HepG2 (cell line): ENCODE results near the gene ITGB2. TPM values are rescaled to one million over a fixed set of nuclear protein-coding genes. Genes with fewer than 3 reads are reported as not detected.
A peak's percentile ranks its signal among the peaks of the same experiment; 100 is the strongest.

Source experiments
- AKNA ChIP-seq: sonication (generic); formaldehyde crosslinking; IDR thresholded peaks from 2 replicates; pipeline ENCODE4 v1.4.0; 2020; ENCODE audit warnings: missing genetic modification reagents, borderline replicate concordance
- FOXK2 ChIP-seq: fragments of 450-650 bp; IDR thresholded peaks from 2 replicates; pipeline ENCODE4 v1.6.1; 2016
- HHEX ChIP-seq: IDR thresholded peaks from 2 replicates; pipeline ENCODE4 v1.6.1; 2016; ENCODE audit warnings: control low read depth
- HMG20A ChIP-seq: IDR thresholded peaks from 2 replicates; pipeline ENCODE4 v1.6.1; 2016; ENCODE audit warnings: borderline replicate concordance
- HOXD1 ChIP-seq: sonication (generic); formaldehyde crosslinking; IDR thresholded peaks from 2 replicates; pipeline ENCODE4 v1.5.0; 2020; ENCODE audit warnings: missing genetic modification reagents
- IKZF4 ChIP-seq: sonication (generic); formaldehyde crosslinking; IDR thresholded peaks from 2 replicates; pipeline ENCODE4 v1.5.1; 2020; ENCODE audit warnings: borderline replicate concordance, mild to moderate bottlenecking, low read depth, missing genetic modification reagents; ENCODE audit errors: not compliant biosample characterization
- KDM6A ChIP-seq: IDR thresholded peaks from 2 replicates; pipeline ENCODE4 v1.6.1; 2016; ENCODE audit warnings: low read depth
- NFYB ChIP-seq: sonication (generic); formaldehyde crosslinking; IDR thresholded peaks from 2 replicates; pipeline ENCODE4 v1.4.0; 2020; ENCODE audit warnings: missing genetic modification reagents
- RFX5 ChIP-seq: IDR thresholded peaks from 2 replicates; pipeline ENCODE4 v1.6.1; 2011; ENCODE audit warnings: low read depth, low read length, improper control_type of control experiment
- SMYD3 ChIP-seq: sonication (generic); formaldehyde crosslinking; IDR thresholded peaks from 2 replicates; pipeline ENCODE4 v1.8.1; 2023; ENCODE audit warnings: mild to moderate bottlenecking, missing genetic modification reagents
- SP140L ChIP-seq: sonication (generic); formaldehyde crosslinking; IDR thresholded peaks from 2 replicates; pipeline ENCODE4 v1.4.0; 2020; ENCODE audit warnings: missing genetic modification reagents, borderline replicate concordance
- SRY ChIP-seq: sonication (generic); formaldehyde crosslinking; IDR thresholded peaks from 2 replicates; pipeline ENCODE4 v1.8.0; 2022; ENCODE audit warnings: mild to moderate bottlenecking, missing genetic modification reagents
- SSRP1 ChIP-seq: IDR thresholded peaks from 2 replicates; pipeline ENCODE4 v1.6.1; 2016; ENCODE audit warnings: control low read depth
- ZNF160 ChIP-seq: sonication (generic); formaldehyde crosslinking; IDR thresholded peaks from 2 replicates; pipeline ENCODE4 v1.8.0; 2022; ENCODE audit warnings: mild to moderate bottlenecking, inconsistent platforms, missing genetic modification reagents
- ZNF34 ChIP-seq: sonication (generic); formaldehyde crosslinking; IDR thresholded peaks from 2 replicates; pipeline ENCODE4 v1.4.0; 2020; ENCODE audit warnings: mild to moderate bottlenecking, missing genetic modification reagents, borderline replicate concordance
- ZNF567 ChIP-seq: sonication (generic); formaldehyde crosslinking; IDR thresholded peaks from 2 replicates; pipeline ENCODE4 v1.8.1; 2023; ENCODE audit warnings: mild to moderate bottlenecking, missing genetic modification reagents, borderline replicate concordance
- ZNF776 ChIP-seq: sonication (generic); formaldehyde crosslinking; IDR thresholded peaks from 2 replicates; pipeline ENCODE4 v1.4.0; 2020; ENCODE audit warnings: mild to moderate bottlenecking, missing genetic modification reagents
- polyA plus RNA-seq, 8 experiments: library from polyadenylated mRNA; depleted of rRNA in 3 of 8; stranded (reverse) in 7 of 8; unstranded in 1 of 8; fragments of >200 nt; fragmentation: Illumina TruSeq in 4 of 8; extraction: Trizol in 4 of 8; gene quantifications; 2 replicates each; pipeline versions ENCODE4 v1.2.1 to v1.2.3, GENCODE V29; 2011 to 2016; ENCODE audit warnings: low read depth in 4 of 8, missing spikeins in 1 of 8, mixed read lengths in 1 of 8; ENCODE audit not compliant: insufficient read depth in 1 of 8
- total RNA-seq, 5 experiments: library from RNA; depleted of rRNA; stranded (reverse); fragments of >200 nt; fragmentation: Illumina TruSeq; extraction: Trizol; gene quantifications; 2 replicates each; pipeline ENCODE4 v1.2.3, GENCODE V29; 2016; ENCODE audit warnings: low read depth in 1 of 5
- TF ChIP-seq, protein P1 (sequence below): sonication (generic); formaldehyde crosslinking; IDR thresholded peaks from 2 replicates; pipeline ENCODE4 v1.4.0; 2020; ENCODE audit warnings: missing genetic modification reagents

ITGB2 gene
- total and polyA plus RNA-seq, 2 of the 13 experiments (the other 11 are each of a cell fraction or from before 2014, with no cell fraction given), result 4.2 to 18.0 TPM

DNA sequence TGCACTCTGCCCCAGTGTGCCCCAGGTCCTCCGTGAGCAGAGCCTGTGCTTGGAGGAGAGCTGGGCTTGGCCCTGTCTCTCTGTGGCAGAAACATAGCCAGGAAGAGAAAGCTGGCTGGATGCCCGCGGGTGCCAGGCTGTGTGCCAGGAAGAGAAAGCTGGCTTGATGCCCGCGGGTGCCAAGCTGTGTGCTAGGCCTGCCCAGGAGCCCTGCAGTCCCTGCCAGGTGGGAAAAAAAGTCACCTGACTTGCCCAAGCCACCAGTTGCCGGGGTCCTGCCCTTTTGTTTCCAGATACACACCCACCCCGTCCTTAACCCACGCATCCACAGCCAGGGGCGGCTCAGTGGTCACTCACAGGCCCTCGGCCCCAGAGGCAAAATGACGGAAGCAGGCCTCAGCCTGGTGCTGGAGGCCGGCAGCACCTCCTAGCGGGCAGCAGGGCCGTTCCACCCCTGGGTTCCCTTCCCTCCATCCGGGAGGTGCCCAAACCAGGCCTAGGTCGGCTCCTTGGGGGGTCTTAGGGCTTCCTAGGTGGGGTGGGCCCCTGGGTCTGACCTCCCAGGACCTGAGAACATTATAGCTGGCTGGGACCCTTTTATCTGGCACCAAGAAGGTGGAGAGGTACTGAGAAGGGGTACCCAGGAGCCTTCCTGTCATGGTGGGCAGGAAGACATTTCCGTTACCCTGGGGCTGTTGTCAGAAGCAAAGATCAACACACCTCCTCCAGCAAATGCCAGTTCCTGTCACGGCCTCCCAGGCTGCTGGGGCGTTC lies 9.1 kb downstream of the ITGB2 start (continued):
- no peak; the same call in 1 of the 2 replicates for TF ChIP-seq SMYD3 (CRISPR knock-in tag)
- no peak for TF ChIP-seq SSRP1 (CRISPR knock-in tag)
- TF ChIP-seq ZNF567 (CRISPR knock-in tag), result 0 out of 2 replicates have a peak, but pooled peaks have one; percentile 26
- no peak for TF ChIP-seq SRY (CRISPR knock-in tag)
- TF ChIP-seq, protein P1, sequence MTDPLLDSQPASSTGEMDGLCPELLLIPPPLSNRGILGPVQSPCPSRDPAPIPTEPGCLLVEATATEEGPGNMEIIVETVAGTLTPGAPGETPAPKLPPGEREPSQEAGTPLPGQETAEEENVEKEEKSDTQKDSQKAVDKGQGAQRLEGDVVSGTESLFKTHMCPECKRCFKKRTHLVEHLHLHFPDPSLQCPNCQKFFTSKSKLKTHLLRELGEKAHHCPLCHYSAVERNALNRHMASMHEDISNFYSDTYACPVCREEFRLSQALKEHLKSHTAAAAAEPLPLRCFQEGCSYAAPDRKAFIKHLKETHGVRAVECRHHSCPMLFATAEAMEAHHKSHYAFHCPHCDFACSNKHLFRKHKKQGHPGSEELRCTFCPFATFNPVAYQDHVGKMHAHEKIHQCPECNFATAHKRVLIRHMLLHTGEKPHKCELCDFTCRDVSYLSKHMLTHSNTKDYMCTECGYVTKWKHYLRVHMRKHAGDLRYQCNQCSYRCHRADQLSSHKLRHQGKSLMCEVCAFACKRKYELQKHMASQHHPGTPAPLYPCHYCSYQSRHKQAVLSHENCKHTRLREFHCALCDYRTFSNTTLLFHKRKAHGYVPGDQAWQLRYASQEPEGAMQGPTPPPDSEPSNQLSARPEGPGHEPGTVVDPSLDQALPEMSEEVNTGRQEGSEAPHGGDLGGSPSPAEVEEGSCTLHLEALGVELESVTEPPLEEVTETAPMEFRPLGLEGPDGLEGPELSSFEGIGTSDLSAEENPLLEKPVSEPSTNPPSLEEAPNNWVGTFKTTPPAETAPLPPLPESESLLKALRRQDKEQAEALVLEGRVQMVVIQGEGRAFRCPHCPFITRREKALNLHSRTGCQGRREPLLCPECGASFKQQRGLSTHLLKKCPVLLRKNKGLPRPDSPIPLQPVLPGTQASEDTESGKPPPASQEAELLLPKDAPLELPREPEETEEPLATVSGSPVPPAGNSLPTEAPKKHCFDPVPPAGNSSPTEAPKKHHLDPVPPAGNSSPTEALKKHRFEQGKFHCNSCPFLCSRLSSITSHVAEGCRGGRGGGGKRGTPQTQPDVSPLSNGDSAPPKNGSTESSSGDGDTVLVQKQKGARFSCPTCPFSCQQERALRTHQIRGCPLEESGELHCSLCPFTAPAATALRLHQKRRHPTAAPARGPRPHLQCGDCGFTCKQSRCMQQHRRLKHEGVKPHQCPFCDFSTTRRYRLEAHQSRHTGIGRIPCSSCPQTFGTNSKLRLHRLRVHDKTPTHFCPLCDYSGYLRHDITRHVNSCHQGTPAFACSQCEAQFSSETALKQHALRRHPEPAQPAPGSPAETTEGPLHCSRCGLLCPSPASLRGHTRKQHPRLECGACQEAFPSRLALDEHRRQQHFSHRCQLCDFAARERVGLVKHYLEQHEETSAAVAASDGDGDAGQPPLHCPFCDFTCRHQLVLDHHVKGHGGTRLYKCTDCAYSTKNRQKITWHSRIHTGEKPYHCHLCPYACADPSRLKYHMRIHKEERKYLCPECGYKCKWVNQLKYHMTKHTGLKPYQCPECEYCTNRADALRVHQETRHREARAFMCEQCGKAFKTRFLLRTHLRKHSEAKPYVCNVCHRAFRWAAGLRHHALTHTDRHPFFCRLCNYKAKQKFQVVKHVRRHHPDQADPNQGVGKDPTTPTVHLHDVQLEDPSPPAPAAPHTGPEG (CRISPR knock-in tag), result no peak
- TF ChIP-seq KDM6A (CRISPR knock-in tag), result no peak
- no peak for TF ChIP-seq RFX5
- no peak; the same call in 1 of the 2 replicates for TF ChIP-seq ZNF160 (CRISPR knock-in tag)
- TF ChIP-seq FOXK2, result no peak
- TF ChIP-seq SP140L, result no peak
- no peak for TF ChIP-seq ZNF776 (CRISPR knock-in tag)
- TF ChIP-seq HOXD1 (CRISPR knock-in tag), result no peak
- no peak for TF ChIP-seq HMG20A
- TF ChIP-seq HHEX (CRISPR knock-in tag), result no peak
- peak; percentile 60; the same call in 1 of the 2 replicates for TF ChIP-seq ZNF34
- TF ChIP-seq AKNA (CRISPR knock-in tag), result no peak
- TF ChIP-seq NFYB, result no peak; the same call in 1 of the 2 replicates
- no peak for TF ChIP-seq IKZF4
